ACC112 (cell line): ENCODE measurements around the gene PACRG.

Source experiments
- H2AFZ ChIP-seq: fragments of 200-600 bp; sonication (generic); one replicate; pipeline ENCODE4 v1.6.0; 2017; ENCODE audit warnings: antibody characterized with exemption, low read length; ENCODE audit not compliant: unreplicated experiment
- H3K27ac ChIP-seq: fragments of 200-600 bp; sonication (generic); 2 replicates; pipeline ENCODE4 v1.5.1; 2014; ENCODE audit warnings: low read depth, mild to moderate bottlenecking, antibody characterized with exemption, low read length, moderate library complexity
- H3K27me3 ChIP-seq: fragments of 200-600 bp; sonication (generic); 2 replicates; pipeline ENCODE4 v1.6.1; 2014; ENCODE audit warnings: mild to moderate bottlenecking, antibody characterized with exemption, low read length, moderate library complexity, mixed read lengths; ENCODE audit not compliant: insufficient read depth
- H3K36me3 ChIP-seq: fragments of 200-600 bp; sonication (generic); 2 replicates; pipeline ENCODE4 v1.6.1; 2016; ENCODE audit warnings: mild to moderate bottlenecking, antibody characterized with exemption, low read length, moderate library complexity, mixed read lengths; ENCODE audit not compliant: insufficient read depth
- H3K4me1 ChIP-seq: fragments of 200-600 bp; sonication (generic); one replicate; pipeline ENCODE4 v1.6.1; 2016; ENCODE audit warnings: low read length, mixed read lengths; ENCODE audit not compliant: insufficient read depth, unreplicated experiment, control insufficient read depth
- H3K4me3 ChIP-seq: fragments of 200-600 bp; sonication (generic); 2 replicates; pipeline ENCODE4 v1.5.1; 2014; ENCODE audit warnings: mild to moderate bottlenecking, low read depth, low read length
- H3K79me2 ChIP-seq: fragments of 200-600 bp; sonication (generic); one replicate; pipeline ENCODE4 v1.6.0; 2016; ENCODE audit warnings: low read length; ENCODE audit not compliant: control insufficient read depth, unreplicated experiment, insufficient read depth

Gene PACRG

GRCh38 chr6:163147994-163148393, 420.2 kb downstream of the PACRG start:
- Histone ChIP-seq H3K36me3 (no peaks in the 10 kb centered on the region), H2AFZ (no peak overlapping the region), H3K27ac (no peak overlapping the region), H3K79me2 (no peaks in the 10 kb centered on the region), H3K4me1 (no peaks in the 10 kb centered on the region), H3K4me3 (no peak overlapping the region), H3K27me3 (no peaks in the 10 kb centered on the region)

DNA sequence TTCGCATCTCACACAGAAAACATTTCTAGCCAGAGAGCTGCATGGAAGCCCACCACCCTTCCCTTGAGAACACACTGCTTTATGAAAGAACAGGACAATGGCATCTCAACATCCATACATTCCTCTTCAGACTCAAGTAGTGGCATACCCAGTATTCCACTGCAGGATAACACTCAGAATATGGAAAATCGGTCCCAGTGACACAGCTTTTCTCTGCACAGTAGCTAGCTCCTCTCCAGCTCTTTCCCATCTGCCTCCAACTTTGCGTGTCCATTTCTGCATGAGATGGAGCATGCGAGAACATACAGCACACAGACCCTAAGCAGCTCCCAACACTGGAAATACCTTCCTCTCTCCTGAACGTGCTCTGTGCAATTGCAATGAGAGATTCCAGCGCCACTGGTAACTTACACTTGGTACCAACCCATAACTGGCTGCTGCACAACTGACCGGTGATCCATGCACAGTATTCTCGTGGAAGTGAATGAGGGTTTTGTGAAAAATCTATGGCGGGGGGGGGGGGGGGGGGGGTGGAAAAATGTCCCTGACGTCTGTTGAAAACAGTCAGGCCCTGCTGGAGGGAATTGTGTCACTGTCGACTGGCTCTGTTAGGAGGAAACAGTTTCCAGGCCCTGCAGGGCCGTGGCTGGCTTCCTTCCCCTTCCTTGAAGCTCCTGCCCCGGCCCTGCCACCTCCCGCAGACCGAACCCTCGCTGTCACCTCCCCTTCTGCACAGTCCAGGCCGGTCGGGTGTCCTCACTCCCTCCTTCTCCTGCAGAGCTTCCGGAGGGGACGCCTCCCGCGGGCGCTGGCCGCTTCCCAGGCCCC, 420.9 kb downstream of the PACRG start:
- H3K4me3 ChIP-seq: no peak overlapping the region
- no peak overlapping the region for H2AFZ ChIP-seq

DNA sequence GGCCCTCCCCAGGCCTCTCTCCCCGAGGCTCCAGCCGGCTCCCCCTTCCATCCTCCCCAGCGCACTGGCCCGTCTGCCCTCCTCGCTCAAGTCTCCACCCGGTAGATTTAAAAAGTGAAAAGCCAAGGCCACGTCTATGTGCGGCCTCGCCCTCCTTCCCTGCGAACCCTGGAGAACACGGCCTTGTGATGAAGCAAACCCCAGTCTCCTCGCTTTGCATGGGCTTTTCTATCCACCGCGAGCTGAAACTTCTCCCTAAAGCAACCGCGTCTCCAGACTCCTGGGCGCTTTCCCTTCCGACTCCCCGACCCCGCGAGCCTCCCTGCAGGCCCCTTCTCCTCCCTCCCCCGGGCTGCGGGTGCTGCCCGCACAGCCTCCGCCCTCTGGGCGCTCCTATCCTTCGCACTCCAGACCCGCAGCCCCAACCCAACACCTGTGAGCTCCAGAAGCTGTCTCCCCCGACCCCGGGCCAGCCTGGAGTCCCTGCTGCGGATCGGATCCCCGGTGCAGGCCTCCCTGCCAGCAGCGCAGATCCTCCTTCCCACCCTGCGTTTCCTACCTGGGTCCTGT, 421.6 kb downstream of the PACRG start:
- Histone ChIP-seq H2AFZ (no peak overlapping the region), H3K79me2 (no peaks in the 10 kb centered on the region), H3K4me3 (no peak overlapping the region), H3K36me3 (no peaks in the 10 kb centered on the region), H3K27ac (no peak overlapping the region), H3K27me3 (no peaks in the 10 kb centered on the region), H3K4me1 (no peaks in the 10 kb centered on the region)

More for the DNA sequence above, 420.9 kb downstream of the PACRG start:
- Histone ChIP-seq H3K36me3 (no peaks in the 10 kb centered on the region), H3K79me2 (no peaks in the 10 kb centered on the region), H3K27ac (no peak overlapping the region), H3K4me1 (no peaks in the 10 kb centered on the region), H3K27me3 (no peaks in the 10 kb centered on the region)

DNA sequence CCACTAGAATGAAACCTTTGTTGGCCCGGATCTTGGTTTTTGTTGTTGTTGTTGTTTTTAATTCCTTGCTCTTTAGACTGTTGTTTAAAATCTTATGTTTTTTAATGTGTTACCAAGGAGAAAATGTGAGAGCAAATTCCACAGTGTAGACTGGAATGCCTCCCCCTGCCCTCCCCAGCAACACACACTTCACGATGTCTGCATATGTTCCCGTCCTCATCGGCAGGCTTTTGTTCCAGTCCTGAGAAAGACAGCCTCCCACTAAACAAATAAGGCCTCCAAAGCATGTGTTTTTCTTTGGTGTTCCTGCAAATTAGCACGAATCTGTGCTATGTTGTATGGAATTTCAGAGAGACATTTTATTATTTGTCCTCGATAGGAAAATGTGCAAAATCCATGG, 423.4 kb downstream of the PACRG start:
- no peak overlapping the region for H2AFZ ChIP-seq
- no peaks in the 10 kb centered on the region for H3K79me2 ChIP-seq
- no peaks in the 10 kb centered on the region for H3K4me1 ChIP-seq
- no peaks in the 10 kb centered on the region for H3K27me3 ChIP-seq
- no peak overlapping the region for H3K27ac ChIP-seq
- H3K4me3 ChIP-seq: no peak overlapping the region
- no peaks in the 10 kb centered on the region for H3K36me3 ChIP-seq

DNA sequence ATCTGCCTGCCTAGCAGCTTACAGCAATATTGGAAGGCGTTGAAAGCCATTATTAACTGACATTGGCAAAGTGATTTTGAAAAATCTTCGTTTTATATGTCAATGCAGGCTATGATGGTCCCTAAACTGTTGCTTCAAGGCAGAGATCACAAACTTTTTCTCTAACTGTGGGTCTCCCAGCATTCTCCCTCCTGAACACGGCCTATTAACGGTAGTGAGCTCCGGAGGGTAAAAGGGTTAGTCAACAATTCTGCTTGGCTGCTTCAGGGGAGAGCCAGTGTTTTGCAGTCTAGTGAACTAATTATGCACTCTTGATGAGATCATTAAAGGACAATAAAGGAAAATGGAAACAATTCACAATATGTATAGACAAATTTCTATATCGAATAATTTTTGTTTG, 424.9 kb downstream of the PACRG start:
- Histone ChIP-seq H3K27ac (no peak overlapping the region), H3K4me3 (no peak overlapping the region), H3K36me3 (no peaks in the 10 kb centered on the region), H3K27me3 (no peaks in the 10 kb centered on the region; the same call in 1 of the 2 replicates), H3K4me1 (no peaks in the 10 kb centered on the region), H2AFZ (no peak overlapping the region), H3K79me2 (no peaks in the 10 kb centered on the region)

- no peak overlapping the region for H3K4me3 ChIP-seq
- no peak overlapping the region for H3K27ac ChIP-seq
- no peaks in the 10 kb centered on the region for H3K79me2 ChIP-seq
- no peaks in the 10 kb centered on the region for H3K36me3 ChIP-seq
- H3K27me3 ChIP-seq: no peaks in the 10 kb centered on the region; the same call in none of the 2 replicates
- no peak overlapping the region for H2AFZ ChIP-seq
- H3K4me1 ChIP-seq: no peaks in the 10 kb centered on the region
Measured at GRCh38 chr6:163159110-163159509, 431.3 kb downstream of the PACRG start.

DNA sequence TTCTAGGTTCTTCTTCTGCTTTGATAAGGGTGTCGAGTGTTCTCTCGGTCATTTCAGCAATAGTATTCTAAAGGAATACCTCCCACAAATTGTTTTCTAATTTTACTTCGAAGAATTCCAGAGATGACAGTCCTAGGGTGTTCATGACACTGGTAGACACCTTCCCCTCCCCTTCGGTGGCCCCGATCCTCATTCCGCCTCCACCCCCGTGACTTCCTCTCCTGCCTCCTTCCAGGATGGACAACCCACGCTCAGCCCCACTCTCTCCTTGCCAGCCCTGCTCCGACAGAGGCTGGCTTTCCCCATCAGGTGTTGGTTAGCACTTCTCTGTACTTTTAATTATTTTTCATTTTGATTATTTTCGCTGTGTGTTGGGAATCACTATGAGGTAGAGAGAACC, 431.9 kb downstream of the PACRG start:
- no peak overlapping the region for H3K4me3 ChIP-seq
- H3K36me3 ChIP-seq: no peaks in the 10 kb centered on the region
- H3K27me3 ChIP-seq: no peaks in the 10 kb centered on the region; the same call in none of the 2 replicates
- H3K79me2 ChIP-seq: no peaks in the 10 kb centered on the region
- H3K4me1 ChIP-seq: no peaks in the 10 kb centered on the region
- no peak overlapping the region for H2AFZ ChIP-seq
- no peak overlapping the region for H3K27ac ChIP-seq

GRCh38 chr6:163162007-163162873, 434.5 kb downstream of the PACRG start:
- Histone ChIP-seq H3K27me3 (no peaks in the 10 kb centered on the region; the same call in none of the 2 replicates), H3K79me2 (no peaks in the 10 kb centered on the region), H3K36me3 (no peaks in the 10 kb centered on the region), H2AFZ (no peak overlapping the region), H3K4me3 (no peak overlapping the region), H3K4me1 (no peaks in the 10 kb centered on the region), H3K27ac (no peak overlapping the region)

- no peaks in the 10 kb centered on the region; the same call in 1 of the 2 replicates for H3K27me3 ChIP-seq
- H2AFZ ChIP-seq: no peak overlapping the region
- H3K79me2 ChIP-seq: no peaks in the 10 kb centered on the region
- H3K4me1 ChIP-seq: no peaks in the 10 kb centered on the region
- no peak overlapping the region for H3K27ac ChIP-seq
- H3K4me3 ChIP-seq: no peak overlapping the region
- no peaks in the 10 kb centered on the region for H3K36me3 ChIP-seq
Measured at GRCh38 chr6:163162874-163163213, 435.1 kb downstream of the PACRG start.

- no peak overlapping the region for H3K4me3 ChIP-seq
- H2AFZ ChIP-seq: no peak overlapping the region
- no peaks in the 10 kb centered on the region for H3K36me3 ChIP-seq
- H3K79me2 ChIP-seq: no peaks in the 10 kb centered on the region
- no peaks in the 10 kb centered on the region for H3K27me3 ChIP-seq
- no peak overlapping the region for H3K27ac ChIP-seq
- H3K4me1 ChIP-seq: no peaks in the 10 kb centered on the region
Measured at GRCh38 chr6:163164175-163164900, 436.6 kb downstream of the PACRG start.
